Suprapubic skin (tissue), 4 donors: ENCODE results near the gene MIGA1.

Experiments
- CTCF ChIP-seq, 2 donors: fragments of 200-600 bp in 1 of 2; fragments of 450-650 bp in 1 of 2; sonication (generic) in 1 of 2; IDR thresholded peaks; one replicate each; pipeline ENCODE4 v1.5.1; 2016 to 2019; ENCODE audit warnings: antibody characterized with exemption in 2 of 2, mild to moderate bottlenecking in 1 of 2, moderate library complexity in 1 of 2
- EP300 ChIP-seq: sonication (generic); formaldehyde crosslinking; IDR thresholded peaks from one replicate; pipeline ENCODE4 v1.6.1; 2017; ENCODE audit warnings: antibody characterized with exemption
- POLR2A ChIP-seq, 2 donors: fragments of 450-650 bp; IDR thresholded peaks; one replicate each; pipeline ENCODE4 v1.6.1; 2017; ENCODE audit warnings: antibody characterized with exemption in 2 of 2, mild to moderate bottlenecking in 2 of 2, moderate library complexity in 2 of 2
- POLR2AphosphoS5 ChIP-seq, 3 donors: sonication (generic); formaldehyde crosslinking; IDR thresholded peaks; one replicate each; pipeline ENCODE4 v1.6.1; 2017; ENCODE audit warnings: antibody characterized with exemption in 3 of 3

- TF ChIP-seq CTCF (IDR thresholded peaks at IDR 0.05) = no peak
- TF ChIP-seq POLR2A (IDR thresholded peaks at IDR 0.05) = no peak
- no peak for TF ChIP-seq EP300
- TF ChIP-seq POLR2AphosphoS5 (IDR thresholded peaks at IDR 0.05) = no peak
These were observed 55.4 kb downstream of the MIGA1 start for GRCh38 chr1:77834771-77835334.
